ENCODE measurements around the gene TAS2R41. TPM values are rescaled to one million over a fixed set of nuclear protein-coding genes. Genes with fewer than 3 reads are reported as not detected.

The TAS2R41 gene
- total and polyA plus RNA-seq, 2 of the 4 experiments (the other 2 are of a cell fraction): not detected

GRCh38 chr7:143516981-143517380 lies 39.3 kb downstream of the TAS2R41 start:
- H4K8ac ChIP-seq (ENCODE audit: low read depth in 2 of 2, low read length in 2 of 2): no peak overlapping the region
- no peak overlapping the region for H3K9ac ChIP-seq (ENCODE audit: low read depth, low read length)
- H3K27me3 ChIP-seq (ENCODE audit: control insufficient read depth, insufficient read depth, low read length): peaks cover 3% of the 10 kb centered on the region
- H2BK5ac ChIP-seq (ENCODE audit: low read depth, low read length, poor library complexity, severe bottlenecking): no peak overlapping the region
- H2AK5ac ChIP-seq (ENCODE audit: low read depth, low read length): no peak overlapping the region
- no CpG with 5 or more reads among the region's 2 CpGs for WGBS, 2 experiments (ENCODE audit: extremely low coverage in 2 of 2, insufficient read length in 1 of 2)
- no peak overlapping the region for H2BK15ac ChIP-seq (ENCODE audit: low read depth, low read length)
- H3K4ac ChIP-seq (ENCODE audit: low read depth, low read length): no peak overlapping the region
- no peak overlapping the region for H3K18ac ChIP-seq (ENCODE audit: low read depth, low read length)
- H4K5ac ChIP-seq (ENCODE audit: low read depth, low read length): no peak overlapping the region
- no peak for ATAC-seq (ENCODE audit: low read depth)
- ChIA-PET POLR2A (ENCODE audit: unreplicated experiment) (no interaction called here), CTCF (interaction anchor here (0.6 kb wide), 1 partner anchor 12 kb away, joined by 4 read pairs; no protein-coding TSS in a partner anchor)
- dilution Hi-C loops (cut with HindIII; ENCODE audit: low sequenced_read_pairs, unreplicated experiment): no loop called here
- no peak overlapping the region for H2BK20ac ChIP-seq (ENCODE audit: low read depth, low read length)
- no peak overlapping the region for H3K4me3 ChIP-seq (ENCODE audit: insufficient read depth, low read depth, low read length)
- H3K23ac ChIP-seq (ENCODE audit: low read depth, low read length): no peak overlapping the region
- H3K9me1 ChIP-seq (ENCODE audit: insufficient read depth, low read length): no peaks in the 10 kb centered on the region
- H2BK120ac ChIP-seq (ENCODE audit: low read depth, low read length): no peak overlapping the region
- no peak overlapping the region for H4K91ac ChIP-seq (ENCODE audit: insufficient read depth, low read depth, low read length)
- H3K27ac ChIP-seq (ENCODE audit: insufficient read depth, low read length): no peak overlapping the region
- in situ Hi-C loops (cut with MboI; ENCODE audit: low sequenced_read_pairs): no loop called here
- peak; percentile 34 for DNase-seq
- no peak overlapping the region for H2AFZ ChIP-seq (replicated peaks; ENCODE audit: low read length, poor library complexity)
- no peaks in the 10 kb centered on the region for H3K79me1 ChIP-seq (ENCODE audit: low read depth in 1 of 2, low read length in 2 of 2)
- no peak overlapping the region for H3K14ac ChIP-seq (replicated peaks; ENCODE audit: low read depth, low read length)
- no peaks in the 10 kb centered on the region for H4K20me1 ChIP-seq (ENCODE audit: insufficient read depth, low read length)
- H3K56ac ChIP-seq (ENCODE audit: extremely low read depth, insufficient read depth, low read length): no peak overlapping the region
- H3K4me2 ChIP-seq (ENCODE audit: low read depth, low read length): no peak overlapping the region
- H3K4me1 ChIP-seq (ENCODE audit: control insufficient read depth, insufficient read depth, low read length): peaks cover 2% of the 10 kb centered on the region; the same call in 1 of the 2 replicates
- H2AK9ac ChIP-seq (replicated peaks; ENCODE audit: low read depth, low read length, poor library complexity): no peak overlapping the region
- BruUV-seq (replicated peaks): no TSS peak
- no peak for TF ChIP-seq NFE2L2 (IDR thresholded peaks at IDR 0.05; ENCODE audit: low read depth, low read length)
- TF ChIP-seq BHLHE40 (IDR thresholded peaks at IDR 0.05; ENCODE audit: low read depth, low read length): no peak
- no peak for TF ChIP-seq RAD21 (IDR thresholded peaks at IDR 0.05; ENCODE audit: low read length)
- no peak for TF ChIP-seq CEBPB (IDR thresholded peaks at IDR 0.05; ENCODE audit: low read depth, low read length)
- no peak for TF ChIP-seq CTCF (conservative IDR thresholded peaks at IDR 0.05; ENCODE audit: low read depth, low read length)
- TF ChIP-seq FOS (IDR thresholded peaks at IDR 0.05; ENCODE audit: low read depth, low read length): no peak
- H3K36me3 ChIP-seq (ENCODE audit: control insufficient read depth, insufficient read depth, low read length): no peaks in the 10 kb centered on the region
- intact Hi-C loops (cut with micrococcal nuclease): no loop called here
- no peaks in the 10 kb centered on the region for H3K9me3 ChIP-seq (ENCODE audit: control insufficient read depth, insufficient read depth, low read length)

All from IMR-90 (cell line).